GM19239 (cell line): ENCODE measurements around the gene GLRA3.

Experiments used
- DNase-seq: peaks from one replicate; pipeline ENCODE4 v3.0.0; 2011; ENCODE audit warnings: low spot score; ENCODE audit not compliant: insufficient read length
- FAIRE-seq: peaks from 2 replicates; lab custom pipeline; 2011; peaks lifted over from hg19 to GRCh38; lab: Jason Lieb, UNC

Gene GLRA3

GRCh38 chr4:174611792-174612191, 217.3 kb downstream of the GLRA3 start:
- no peak for DNase-seq
- FAIRE-seq = no peak

- FAIRE-seq (no peak), DNase-seq (no peak)
Observed at GRCh38 chr4:174607792-174608191, 221.3 kb downstream of the GLRA3 start.

- DNase-seq (no peak), FAIRE-seq (no peak)
Observed at GRCh38 chr4:174604198-174604597, 224.8 kb downstream of the GLRA3 start.

GRCh38 chr4:174600391-174600790, 228.7 kb downstream of the GLRA3 start:
- DNase-seq = no peak
- no peak for FAIRE-seq

GRCh38 chr4:174598800-174599199, 230.2 kb downstream of the GLRA3 start:
- no peak for FAIRE-seq

GRCh38 chr4:174596513-174596912, 232.5 kb downstream of the GLRA3 start:
- no peak for DNase-seq
- no peak for FAIRE-seq

More at GRCh38 chr4:174598800-174599199, 230.2 kb downstream of the GLRA3 start:
- no peak for DNase-seq

GRCh38 chr4:174595141-174595929, 233.7 kb downstream of the GLRA3 start:
- DNase-seq (no peak), FAIRE-seq (no peak)

GRCh38 chr4:174593701-174594100, 235.3 kb downstream of the GLRA3 start:
- FAIRE-seq (no peak), DNase-seq (no peak)

- no peak for FAIRE-seq
- no peak for DNase-seq
Observed at GRCh38 chr4:174592985-174593335, 236.1 kb downstream of the GLRA3 start.

- no peak for DNase-seq
Observed at GRCh38 chr4:174592256-174592984, 236.6 kb downstream of the GLRA3 start.

GRCh38 chr4:174591243-174592021, 237.6 kb downstream of the GLRA3 start:
- DNase-seq = no peak

More at GRCh38 chr4:174592256-174592984, 236.6 kb downstream of the GLRA3 start:
- no peak for FAIRE-seq

GRCh38 chr4:174590336-174590735, 238.7 kb downstream of the GLRA3 start:
- no peak for FAIRE-seq

More at GRCh38 chr4:174591243-174592021, 237.6 kb downstream of the GLRA3 start:
- FAIRE-seq = no peak

More at GRCh38 chr4:174590336-174590735, 238.7 kb downstream of the GLRA3 start:
- DNase-seq = no peak
